IPS-15b (cell line): Measurements from ENCODE around the gene WDR49.

ENCODE experiments used
- H3K27me3 ChIP-seq: one replicate; pipeline ENCODE4 v1.6.1; 2013; ENCODE audit warnings: low read length; ENCODE audit not compliant: control insufficient read depth, insufficient read depth
- H3K36me3 ChIP-seq: one replicate; pipeline ENCODE4 v1.6.1; 2013; ENCODE audit warnings: low read length; ENCODE audit not compliant: control insufficient read depth, insufficient read depth
- H3K4me1 ChIP-seq: one replicate; pipeline ENCODE4 v1.6.1; 2013; ENCODE audit warnings: mild to moderate bottlenecking, low read length; ENCODE audit not compliant: control insufficient read depth, insufficient read depth
- H3K4me3 ChIP-seq: one replicate; pipeline ENCODE4 v1.5.1; 2013; ENCODE audit warnings: low read depth, low read length
- H3K9ac ChIP-seq: one replicate; pipeline ENCODE4 v1.6.1; 2013; ENCODE audit warnings: low read depth, mild to moderate bottlenecking, low read length
- H3K9me3 ChIP-seq: one replicate; pipeline ENCODE4 v1.6.1; 2013; ENCODE audit warnings: mild to moderate bottlenecking, low read length; ENCODE audit not compliant: control insufficient read depth, insufficient read depth

Gene WDR49

GRCh38 chr3:167653760-167654159, at the start of gene WDR49:
WDR49 (minus strand) TSS chr3:167653942; CDS start chr3:167653425, 517 bp downstream.
- Histone ChIP-seq H3K27me3 (no peaks in the 10 kb centered on the region), H3K4me3 (no peak within 1 kb of the TSS)

GRCh38 chr3:167700926-167701325, 47.2 kb upstream of the WDR49 start:
- H3K4me1 ChIP-seq, result no peaks in the 10 kb centered on the region
- no peak overlapping the region for H3K4me3 ChIP-seq
- H3K9me3 ChIP-seq, result no peaks in the 10 kb centered on the region
- H3K36me3 ChIP-seq, result no peaks in the 10 kb centered on the region
- no peaks in the 10 kb centered on the region for H3K27me3 ChIP-seq
- H3K9ac ChIP-seq, result no peak overlapping the region

More at GRCh38 chr3:167653760-167654159, at the start of gene WDR49:
- Histone ChIP-seq H3K4me1 (peaks cover 19% of the 10 kb centered on the region), H3K9ac (no peak within 1 kb of the TSS), H3K9me3 (no peaks in the 10 kb centered on the region), H3K36me3 (no peaks in the 10 kb centered on the region)

- Histone ChIP-seq H3K36me3 (no peaks in the 10 kb centered on the region), H3K27me3 (no peaks in the 10 kb centered on the region), H3K4me3 (no peak overlapping the region), H3K4me1 (no peaks in the 10 kb centered on the region), H3K9ac (no peak overlapping the region), H3K9me3 (no peaks in the 10 kb centered on the region)
These were observed 46.3 kb upstream of the WDR49 start for GRCh38 chr3:167700046-167700445.

- H3K4me1 ChIP-seq, result peaks cover 9% of the 10 kb centered on the region
- H3K27me3 ChIP-seq, result no peaks in the 10 kb centered on the region
- H3K9ac ChIP-seq, result no peak overlapping the region
- no peak overlapping the region for H3K4me3 ChIP-seq
- H3K36me3 ChIP-seq, result no peaks in the 10 kb centered on the region
- no peaks in the 10 kb centered on the region for H3K9me3 ChIP-seq
These were observed 40.4 kb upstream of the WDR49 start for GRCh38 chr3:167694121-167694520.

- no peak overlapping the region for H3K4me3 ChIP-seq
- H3K4me1 ChIP-seq, result peaks cover 16% of the 10 kb centered on the region
- no peaks in the 10 kb centered on the region for H3K9me3 ChIP-seq
- no peaks in the 10 kb centered on the region for H3K36me3 ChIP-seq
- H3K9ac ChIP-seq, result no peak overlapping the region
- no peaks in the 10 kb centered on the region for H3K27me3 ChIP-seq
These were observed 37.6 kb upstream of the WDR49 start for GRCh38 chr3:167691366-167691765.

- H3K9me3 ChIP-seq, result no peaks in the 10 kb centered on the region
These were observed 30.7 kb upstream of the WDR49 start for GRCh38 chr3:167684388-167684993.

GRCh38 chr3:167679526-167679925, 25.8 kb upstream of the WDR49 start:
- Histone ChIP-seq H3K9ac (no peak overlapping the region), H3K36me3 (no peaks in the 10 kb centered on the region), H3K4me1 (no peaks in the 10 kb centered on the region), H3K27me3 (no peaks in the 10 kb centered on the region), H3K4me3 (no peak overlapping the region), H3K9me3 (no peaks in the 10 kb centered on the region)

More at GRCh38 chr3:167684388-167684993, 30.7 kb upstream of the WDR49 start:
- Histone ChIP-seq H3K27me3 (no peaks in the 10 kb centered on the region), H3K4me3 (no peak overlapping the region), H3K9ac (no peak overlapping the region), H3K4me1 (peaks cover 8% of the 10 kb centered on the region), H3K36me3 (no peaks in the 10 kb centered on the region)

GRCh38 chr3:167675848-167676247, 22.1 kb upstream of the WDR49 start:
- Histone ChIP-seq H3K27me3 (no peaks in the 10 kb centered on the region), H3K9ac (no peak overlapping the region), H3K4me1 (no peaks in the 10 kb centered on the region), H3K4me3 (no peak overlapping the region), H3K9me3 (no peaks in the 10 kb centered on the region), H3K36me3 (no peaks in the 10 kb centered on the region)

- H3K4me3 ChIP-seq, result no peak overlapping the region
- no peaks in the 10 kb centered on the region for H3K4me1 ChIP-seq
- H3K36me3 ChIP-seq, result no peaks in the 10 kb centered on the region
- no peaks in the 10 kb centered on the region for H3K9me3 ChIP-seq
- no peaks in the 10 kb centered on the region for H3K27me3 ChIP-seq
- no peak overlapping the region for H3K9ac ChIP-seq
These were observed 19.5 kb upstream of the WDR49 start for GRCh38 chr3:167673221-167673620.

- Histone ChIP-seq H3K4me1 (no peaks in the 10 kb centered on the region), H3K4me3 (no peak overlapping the region), H3K27me3 (no peaks in the 10 kb centered on the region), H3K9ac (no peak overlapping the region), H3K9me3 (no peaks in the 10 kb centered on the region), H3K36me3 (no peaks in the 10 kb centered on the region)
These were observed 18.2 kb upstream of the WDR49 start for GRCh38 chr3:167671878-167672427.

GRCh38 chr3:167669699-167670098, 16.0 kb upstream of the WDR49 start:
- H3K9ac ChIP-seq, result no peak overlapping the region
- no peak overlapping the region for H3K4me3 ChIP-seq
- no peaks in the 10 kb centered on the region for H3K27me3 ChIP-seq
- H3K9me3 ChIP-seq, result no peaks in the 10 kb centered on the region
- no peaks in the 10 kb centered on the region for H3K4me1 ChIP-seq
- no peaks in the 10 kb centered on the region for H3K36me3 ChIP-seq

- Histone ChIP-seq H3K4me1 (no peaks in the 10 kb centered on the region), H3K4me3 (no peak overlapping the region), H3K36me3 (no peaks in the 10 kb centered on the region), H3K9ac (no peak overlapping the region), H3K27me3 (no peaks in the 10 kb centered on the region), H3K9me3 (no peaks in the 10 kb centered on the region)
These were observed 14.9 kb upstream of the WDR49 start for GRCh38 chr3:167668651-167669050.
